Uterus (tissue), 2 donors: ENCODE data around the gene PSG6.
"Not testable (repeated sequence)": the region's sequence is repeated elsewhere in the genome, so short reads cannot be mapped to it uniquely, and the experiment has no call there.

Source experiments
- POLR2A ChIP-seq, 2 donors: fragments of 450-650 bp; IDR thresholded peaks; one replicate each; pipeline ENCODE4 v1.6.1; 2016; ENCODE audit warnings: antibody characterized with exemption in 2 of 2, mild to moderate bottlenecking in 1 of 2, moderate library complexity in 1 of 2
- TF ChIP-seq, protein P1 (sequence below), 4 experiments: fragments of 200-600 bp in 2 of 4; fragments of 450-650 bp in 2 of 4; sonication (generic) in 2 of 4; IDR thresholded peaks; one replicate each; pipeline ENCODE4 v1.5.1; 2016 to 2019; ENCODE audit warnings: antibody characterized with exemption in 4 of 4, mild to moderate bottlenecking in 2 of 4, moderate library complexity in 1 of 4

DNA sequence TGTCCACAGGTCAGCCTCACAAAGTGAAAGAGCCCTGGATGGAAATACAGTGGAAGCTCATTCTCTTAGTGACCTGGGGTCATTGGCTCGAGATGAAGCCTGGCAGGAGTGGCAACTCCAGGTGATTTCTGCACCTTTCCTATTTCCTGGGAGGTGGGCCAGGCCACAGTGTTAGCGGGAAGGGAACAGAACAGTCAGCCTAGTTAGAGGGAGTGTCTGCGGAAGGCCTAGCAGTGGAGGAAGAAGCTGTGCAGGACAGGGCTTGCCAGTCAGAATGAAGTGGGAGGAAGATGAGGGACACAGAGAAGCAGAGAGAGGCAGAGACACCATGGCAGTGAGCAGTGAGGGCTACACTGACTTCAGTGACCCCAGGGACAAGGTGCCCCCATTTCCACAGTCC, 15.7 kb upstream of the PSG6 start:
- TF ChIP-seq, protein P1, sequence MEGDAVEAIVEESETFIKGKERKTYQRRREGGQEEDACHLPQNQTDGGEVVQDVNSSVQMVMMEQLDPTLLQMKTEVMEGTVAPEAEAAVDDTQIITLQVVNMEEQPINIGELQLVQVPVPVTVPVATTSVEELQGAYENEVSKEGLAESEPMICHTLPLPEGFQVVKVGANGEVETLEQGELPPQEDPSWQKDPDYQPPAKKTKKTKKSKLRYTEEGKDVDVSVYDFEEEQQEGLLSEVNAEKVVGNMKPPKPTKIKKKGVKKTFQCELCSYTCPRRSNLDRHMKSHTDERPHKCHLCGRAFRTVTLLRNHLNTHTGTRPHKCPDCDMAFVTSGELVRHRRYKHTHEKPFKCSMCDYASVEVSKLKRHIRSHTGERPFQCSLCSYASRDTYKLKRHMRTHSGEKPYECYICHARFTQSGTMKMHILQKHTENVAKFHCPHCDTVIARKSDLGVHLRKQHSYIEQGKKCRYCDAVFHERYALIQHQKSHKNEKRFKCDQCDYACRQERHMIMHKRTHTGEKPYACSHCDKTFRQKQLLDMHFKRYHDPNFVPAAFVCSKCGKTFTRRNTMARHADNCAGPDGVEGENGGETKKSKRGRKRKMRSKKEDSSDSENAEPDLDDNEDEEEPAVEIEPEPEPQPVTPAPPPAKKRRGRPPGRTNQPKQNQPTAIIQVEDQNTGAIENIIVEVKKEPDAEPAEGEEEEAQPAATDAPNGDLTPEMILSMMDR (IDR thresholded peaks at IDR 0.05) = not testable (repeated sequence)
- TF ChIP-seq POLR2A (IDR thresholded peaks at IDR 0.05) = not testable (repeated sequence)
